Activated gamma-delta T cell (primary cell): ENCODE results near the gene FBXL19.

ENCODE experiments used
- DNase-seq: peaks from one replicate; lab custom pipeline; 2025; lab: John Stamatoyannopoulos, UW

The FBXL19 gene

GRCh38 chr16:30966033-30966619 is 42.8 kb downstream of the FBXL19 start:
- DNase-seq = no peak

DNA sequence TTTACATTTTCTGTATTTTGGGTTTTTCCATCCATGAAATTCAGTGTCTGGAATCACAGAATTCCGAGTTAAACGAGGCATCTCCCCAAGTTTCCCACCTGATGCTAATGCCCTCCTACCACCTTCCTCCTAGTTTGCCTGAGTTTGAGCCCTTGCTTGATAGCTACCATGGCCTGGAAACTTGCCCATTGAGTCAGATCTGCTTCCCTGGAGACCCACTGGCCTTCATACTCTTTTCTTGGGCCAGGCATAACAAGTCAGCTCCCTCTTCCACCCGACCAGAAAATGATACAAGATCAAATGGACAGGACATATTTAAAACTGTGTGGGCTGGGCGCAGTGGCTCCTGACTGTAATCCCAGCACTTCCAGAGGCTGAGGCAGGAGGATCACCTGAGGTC is 44.4 kb downstream of the FBXL19 start:
- no peak for DNase-seq

DNA sequence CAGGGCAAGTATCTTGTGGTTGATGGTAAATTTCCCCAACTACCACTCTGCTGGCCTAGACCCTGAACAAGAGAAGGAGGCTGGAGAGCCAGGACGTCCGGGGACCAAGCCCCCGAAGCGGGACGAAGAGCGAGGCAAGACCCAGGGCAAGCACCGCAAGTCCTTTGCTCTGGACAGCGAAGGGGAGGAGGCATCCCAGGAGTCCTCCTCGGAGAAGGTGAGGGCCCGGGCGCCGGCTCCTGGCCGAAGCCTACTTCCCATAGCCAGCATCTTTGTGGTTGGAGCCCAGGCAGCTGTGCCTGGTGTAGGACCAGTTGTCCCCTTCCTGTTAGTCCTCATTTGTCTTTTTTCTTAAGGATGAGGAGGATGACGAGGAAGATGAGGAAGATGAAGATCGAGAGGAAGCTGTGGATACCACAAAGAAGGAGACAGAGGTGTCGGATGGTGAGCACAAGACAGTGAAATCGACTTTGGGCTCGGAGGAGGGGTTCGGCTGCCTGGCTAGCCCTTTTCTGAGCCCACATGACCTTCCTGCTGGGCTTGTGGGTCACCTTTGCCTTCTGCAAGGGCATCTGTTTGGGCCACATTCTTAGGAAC is 46.0 kb downstream of the FBXL19 start:
- DNase-seq = no peak

DNA sequence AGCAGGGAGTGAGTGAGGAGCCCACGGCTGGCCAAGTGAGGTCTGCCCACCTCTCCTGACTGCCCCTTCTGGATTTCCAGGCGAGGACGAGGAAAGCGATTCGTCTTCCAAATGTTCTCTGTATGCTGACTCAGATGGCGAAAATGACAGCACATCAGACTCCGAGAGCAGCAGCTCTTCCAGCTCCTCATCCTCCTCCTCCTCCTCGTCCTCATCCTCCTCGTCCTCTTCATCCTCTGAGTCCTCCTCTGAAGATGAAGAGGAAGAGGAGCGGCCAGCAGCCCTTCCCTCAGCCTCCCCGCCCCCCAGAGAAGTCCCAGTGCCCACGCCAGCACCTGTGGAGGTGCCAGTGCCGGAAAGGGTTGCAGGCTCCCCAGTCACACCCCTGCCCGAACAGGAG is 47.9 kb downstream of the FBXL19 start:
- no peak for DNase-seq

GRCh38 chr16:30972872-30973271 is 49.5 kb downstream of the FBXL19 start:
- DNase-seq = no peak

DNA sequence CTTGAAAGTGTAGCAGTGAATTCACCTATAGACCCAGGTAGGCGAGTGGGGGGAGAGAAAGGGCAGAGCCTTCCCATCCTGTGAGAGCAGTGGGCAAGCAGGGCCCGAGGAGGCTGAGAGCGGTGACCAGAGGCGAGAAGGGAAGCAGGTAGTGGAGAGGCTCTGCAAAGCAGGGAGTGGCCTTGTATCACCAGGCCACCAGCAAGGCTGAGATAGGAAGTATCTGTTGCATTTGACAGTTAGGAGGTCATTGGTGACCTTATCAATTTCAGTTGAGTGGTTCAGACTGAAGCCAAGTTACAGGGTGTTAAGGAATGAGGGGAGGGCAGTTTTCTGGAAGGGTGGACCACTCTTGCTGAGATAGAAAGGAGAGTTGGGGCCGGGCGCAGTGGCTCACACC is 51.0 kb downstream of the FBXL19 start:
- DNase-seq = no peak

- DNase-seq = no peak
Observed at GRCh38 chr16:30976486-30976885, 53.1 kb downstream of the FBXL19 start.

DNA sequence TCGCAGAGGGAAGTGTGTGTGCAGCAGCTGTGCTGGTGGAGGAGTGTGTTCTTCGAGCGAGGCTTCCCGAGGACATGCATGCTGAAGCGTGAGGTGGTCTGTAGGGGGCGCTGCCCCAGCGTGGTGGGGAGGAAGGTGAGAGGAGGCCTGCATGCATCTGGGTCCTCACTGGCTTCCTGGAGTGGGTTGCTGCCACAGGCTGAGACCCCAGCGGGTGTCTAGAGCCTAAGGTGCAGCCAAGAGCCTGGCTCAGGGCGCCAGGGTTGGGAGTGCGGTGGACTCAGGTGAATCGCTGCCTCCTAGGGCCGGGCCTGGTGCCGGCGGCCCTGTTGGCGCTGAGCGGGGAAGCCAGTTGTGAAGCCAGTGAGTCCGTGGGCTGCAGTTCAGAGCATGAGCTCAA is 54.1 kb downstream of the FBXL19 start:
- DNase-seq = no peak

DNA sequence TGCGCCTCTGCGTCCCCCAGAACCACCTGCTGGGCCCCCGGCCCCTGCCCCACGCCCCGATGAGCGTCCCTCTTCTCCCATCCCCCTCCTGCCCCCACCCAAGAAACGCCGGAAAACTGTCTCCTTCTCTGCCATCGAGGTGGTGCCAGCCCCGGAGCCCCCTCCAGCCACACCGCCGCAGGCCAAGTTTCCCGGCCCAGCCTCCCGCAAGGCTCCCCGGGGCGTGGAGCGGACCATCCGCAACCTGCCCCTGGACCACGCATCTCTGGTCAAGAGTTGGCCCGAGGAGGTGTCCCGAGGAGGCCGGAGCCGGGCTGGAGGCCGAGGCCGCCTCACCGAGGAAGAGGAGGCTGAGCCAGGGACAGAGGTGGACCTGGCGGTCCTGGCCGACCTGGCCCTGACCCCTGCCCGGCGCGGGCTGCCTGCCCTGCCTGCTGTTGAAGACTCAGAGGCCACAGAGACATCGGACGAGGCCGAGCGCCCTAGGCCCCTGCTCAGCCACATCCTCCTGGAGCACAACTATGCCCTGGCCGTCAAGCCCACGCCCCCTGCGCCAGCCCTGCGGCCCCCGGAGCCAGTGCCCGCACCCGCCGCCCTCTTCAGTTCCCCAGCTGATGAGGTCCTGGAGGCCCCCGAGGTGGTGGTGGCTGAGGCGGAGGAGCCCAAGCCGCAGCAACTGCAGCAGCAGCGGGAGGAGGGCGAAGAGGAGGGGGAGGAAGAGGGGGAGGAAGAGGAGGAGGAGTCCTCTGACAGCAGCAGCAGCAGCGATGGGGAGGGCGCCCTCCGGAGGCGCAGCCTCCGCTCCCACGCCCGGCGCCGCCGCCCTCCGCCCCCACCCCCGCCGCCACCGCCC is 56.0 kb downstream of the FBXL19 start:
- no peak for DNase-seq

DNA sequence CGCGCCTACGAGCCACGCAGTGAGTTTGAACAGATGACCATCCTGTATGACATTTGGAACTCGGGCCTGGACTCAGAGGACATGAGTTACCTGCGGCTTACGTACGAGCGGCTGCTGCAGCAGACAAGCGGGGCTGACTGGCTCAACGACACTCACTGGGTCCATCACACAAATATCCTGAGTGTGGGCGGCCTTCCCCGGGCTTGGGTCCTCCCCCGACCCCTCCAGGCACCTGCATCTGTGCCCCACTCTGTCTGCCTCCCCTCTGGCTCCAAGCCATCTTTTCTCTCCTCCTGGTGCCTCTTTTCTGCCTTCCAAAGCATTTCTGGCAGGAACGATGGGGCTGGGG is 56.6 kb downstream of the FBXL19 start:
- no peak for DNase-seq

- no peak for DNase-seq
Observed at GRCh38 chr16:30980434-30980833, 57.1 kb downstream of the FBXL19 start.

- no peak for DNase-seq
Observed at GRCh38 chr16:30980959-30981358, 57.6 kb downstream of the FBXL19 start.

GRCh38 chr16:30982548-30983288 is 59.3 kb downstream of the FBXL19 start:
- DNase-seq = no peak

DNA sequence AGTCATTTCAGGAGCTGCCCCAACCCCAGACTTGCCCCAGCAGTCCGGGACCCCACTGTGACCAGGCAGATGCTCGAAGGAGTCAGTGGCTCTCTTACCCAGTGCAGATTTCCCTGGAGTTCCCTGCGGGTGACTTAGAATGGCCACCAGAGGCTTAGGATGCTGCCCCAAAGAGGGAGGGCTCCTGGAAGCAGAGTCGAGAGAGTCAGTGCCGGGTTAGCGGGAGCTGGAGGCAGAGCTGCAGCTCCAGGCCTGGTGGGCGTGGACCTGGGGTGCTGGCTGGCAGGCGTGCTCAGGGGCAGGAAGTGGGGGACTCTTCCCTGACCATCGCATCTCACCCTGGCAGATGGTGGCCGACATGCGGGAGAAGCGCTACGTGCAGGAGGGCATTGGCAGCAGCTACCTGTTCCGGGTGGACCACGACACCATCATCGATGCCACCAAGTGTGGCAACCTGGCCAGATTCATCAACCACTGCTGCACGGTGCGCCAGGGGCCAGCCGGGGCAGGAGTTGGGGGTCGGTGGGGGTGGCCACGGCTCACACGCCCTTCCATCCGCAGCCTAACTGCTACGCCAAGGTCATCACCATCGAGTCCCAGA is 60.0 kb downstream of the FBXL19 start:
- DNase-seq = no peak

DNA sequence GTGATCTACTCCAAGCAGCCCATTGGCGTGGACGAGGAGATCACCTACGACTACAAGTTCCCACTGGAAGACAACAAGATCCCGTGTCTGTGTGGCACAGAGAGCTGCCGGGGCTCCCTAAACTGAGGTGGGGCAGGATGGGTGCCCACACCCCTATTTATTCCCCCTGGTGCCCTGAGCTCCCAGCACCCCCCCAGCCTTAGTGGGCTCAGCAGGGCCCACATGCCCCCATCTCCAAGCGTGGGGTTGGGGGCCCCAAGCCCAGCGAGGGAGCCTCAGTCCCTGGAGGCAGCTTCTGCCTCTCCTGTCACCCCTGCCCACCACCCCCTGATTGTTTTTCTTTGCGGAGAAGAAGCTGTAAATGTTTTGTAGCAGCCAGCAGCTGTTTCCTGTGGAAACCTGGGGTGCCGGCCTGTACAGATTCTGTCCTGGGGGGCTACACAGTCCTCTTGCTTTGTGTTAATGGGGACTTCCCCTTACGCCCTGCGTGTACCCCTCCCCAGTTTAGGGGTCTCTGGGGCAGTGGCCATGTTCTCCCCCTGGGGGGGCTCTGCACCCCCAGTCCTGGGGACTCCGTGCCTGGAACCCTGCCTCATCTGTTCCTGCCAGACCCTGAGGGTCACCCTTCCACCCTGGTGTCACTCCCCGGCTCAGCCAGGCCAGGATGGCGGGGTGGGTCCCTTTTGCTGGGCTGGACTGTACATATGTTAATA is 60.7 kb downstream of the FBXL19 start:
- no peak for DNase-seq

DNA sequence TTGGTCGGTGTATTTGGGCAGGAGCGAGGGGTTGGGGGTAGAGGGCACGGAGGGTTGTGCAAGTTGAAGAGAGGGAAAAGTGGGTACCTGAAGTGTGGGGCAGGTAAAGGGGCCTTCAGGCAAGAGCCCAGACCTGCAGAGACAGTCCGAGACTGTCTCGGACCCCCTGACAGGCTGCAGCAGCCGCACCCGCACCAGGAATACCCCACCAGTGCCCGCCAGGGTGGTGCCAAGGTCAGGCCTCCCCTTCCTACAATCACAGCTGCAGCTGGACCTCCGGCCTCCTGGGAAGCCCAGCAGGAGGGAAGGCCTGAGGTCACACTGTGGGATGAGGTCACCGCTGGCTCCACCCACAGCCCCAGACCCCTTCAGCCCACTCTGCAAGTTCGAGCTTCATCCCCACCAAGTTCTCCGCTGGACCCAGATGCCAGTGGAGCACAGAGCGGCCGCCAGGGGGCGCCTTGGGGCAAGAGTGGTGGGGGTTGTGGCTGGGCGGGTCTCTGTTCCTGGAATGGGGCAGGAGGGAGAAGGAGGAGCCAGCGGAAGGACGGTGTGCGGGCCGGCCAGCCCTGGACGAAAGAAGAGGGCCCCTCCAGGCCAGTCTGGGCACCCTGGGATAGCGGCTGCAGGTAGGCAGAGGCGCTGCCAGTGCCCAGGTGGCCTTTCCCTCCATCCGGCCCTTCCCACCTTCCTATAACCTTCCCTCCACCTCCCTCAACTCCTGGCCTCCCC is 61.5 kb downstream of the FBXL19 start, which contains the start of gene HSD3B7:
TSS of gene HSD3B7 (plus strand) at position 539 of the 732 bp plus-strand sequence. CDS start 452 bp downstream, outside the sequence.
- peak; percentile 60 for DNase-seq

DNA sequence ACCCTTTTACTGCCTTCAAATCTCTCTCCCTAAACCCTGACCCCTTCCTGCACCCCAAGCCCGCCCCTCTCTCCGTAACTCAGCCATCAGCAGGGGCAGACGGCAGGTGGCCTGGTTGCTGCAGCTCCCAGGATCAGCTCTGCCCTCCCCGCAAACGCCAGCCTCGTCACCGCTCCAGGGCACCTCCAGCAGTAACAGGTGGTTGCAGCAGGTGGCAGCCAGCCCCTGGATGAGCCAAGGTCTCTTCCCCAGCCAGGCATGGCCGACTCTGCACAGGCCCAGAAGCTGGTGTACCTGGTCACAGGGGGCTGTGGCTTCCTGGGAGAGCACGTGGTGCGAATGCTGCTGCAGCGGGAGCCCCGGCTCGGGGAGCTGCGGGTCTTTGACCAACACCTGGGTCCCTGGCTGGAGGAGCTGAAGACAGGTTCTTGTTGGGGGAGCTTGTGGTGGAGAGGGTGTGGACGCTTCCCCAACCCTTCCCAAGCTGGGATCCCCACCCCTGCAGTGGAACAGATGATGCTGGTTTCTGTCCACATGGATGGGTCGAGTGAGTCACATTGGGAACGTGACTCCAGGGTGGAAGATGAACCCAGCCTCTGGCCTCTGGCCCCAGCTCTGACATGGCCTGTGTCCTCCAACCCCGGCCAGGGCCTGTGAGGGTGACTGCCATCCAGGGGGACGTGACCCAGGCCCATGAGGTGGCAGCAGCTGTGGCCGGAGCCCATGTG is 62.2 kb downstream of the FBXL19 start:
- DNase-seq = no peak

- no peak for DNase-seq
Observed at GRCh38 chr16:30986129-30986991, 63.0 kb downstream of the FBXL19 start.

DNA sequence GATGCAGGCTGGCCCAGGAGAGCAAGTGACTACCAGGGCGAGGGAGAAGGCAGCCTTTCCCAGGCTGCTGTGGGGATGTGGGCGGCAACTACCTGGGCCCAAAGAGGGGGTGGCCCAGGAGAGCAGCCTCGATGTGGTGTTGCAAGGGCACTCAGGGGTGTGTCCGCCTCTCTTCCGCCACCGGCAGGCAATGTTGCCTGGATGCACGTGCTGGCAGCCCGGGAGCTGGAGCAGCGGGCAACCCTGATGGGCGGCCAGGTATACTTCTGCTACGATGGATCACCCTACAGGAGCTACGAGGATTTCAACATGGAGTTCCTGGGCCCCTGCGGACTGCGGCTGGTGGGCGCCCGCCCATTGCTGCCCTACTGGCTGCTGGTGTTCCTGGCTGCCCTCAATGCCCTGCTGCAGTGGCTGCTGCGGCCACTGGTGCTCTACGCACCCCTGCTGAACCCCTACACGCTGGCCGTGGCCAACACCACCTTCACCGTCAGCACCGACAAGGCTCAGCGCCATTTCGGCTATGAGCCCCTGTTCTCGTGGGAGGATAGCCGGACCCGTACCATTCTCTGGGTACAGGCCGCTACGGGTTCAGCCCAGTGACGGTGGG is 64.3 kb downstream of the FBXL19 start:
- DNase-seq = no peak
